GM06990 (cell line): ENCODE data around the gene CTNNA2.

Experiments
- DNase-seq: peaks from one replicate; pipeline ENCODE4 v3.0.0-alpha.2; 2011; ENCODE audit not compliant: insufficient read length; ENCODE audit errors: extremely low read depth
- H3K27me3 ChIP-seq: replicated peaks from 2 replicates; pipeline ENCODE4 v1.6.0; 2011; ENCODE audit warnings: low read length; ENCODE audit not compliant: control insufficient read depth, insufficient read depth
- H3K36me3 ChIP-seq: 2 replicates; pipeline ENCODE4 v1.5.1; 2011; ENCODE audit warnings: low read length; ENCODE audit not compliant: control insufficient read depth, insufficient read depth
- H3K4me3 ChIP-seq: replicated peaks from 2 replicates; pipeline ENCODE4 v1.5.1; 2011; ENCODE audit warnings: low read depth, mild to moderate bottlenecking, control low read depth, low read length
- TF ChIP-seq, protein P1 (sequence below): IDR thresholded peaks from 2 replicates; pipeline ENCODE4 v1.5.1; 2011; ENCODE audit warnings: low read length, control low read depth, mild to moderate bottlenecking, inconsistent platforms; ENCODE audit not compliant: insufficient read depth, poor library complexity, severe bottlenecking

CTNNA2 gene

DNA sequence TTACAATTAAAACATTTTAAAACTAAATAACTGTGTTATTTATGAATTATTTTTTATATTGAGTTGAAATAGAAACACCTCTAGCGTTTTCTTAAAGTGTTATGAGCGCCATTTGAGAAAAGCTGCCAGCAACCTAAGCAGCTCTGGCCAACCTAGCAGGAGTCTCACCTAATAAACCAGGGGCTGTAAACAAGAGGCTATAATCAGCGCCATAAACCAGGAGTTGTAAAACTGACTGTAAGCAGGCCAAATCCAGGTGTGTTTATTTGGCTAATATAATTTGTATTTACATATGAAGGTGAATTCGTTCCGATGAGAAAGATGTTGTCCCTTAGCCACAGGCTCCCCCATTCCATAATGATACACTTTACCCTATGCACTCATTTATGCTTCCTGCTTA, 757.0 kb downstream of the CTNNA2 start:
- no peak for DNase-seq
- Histone ChIP-seq H3K27me3 (no peaks in the 10 kb centered on the region), H3K36me3 (no peaks in the 10 kb centered on the region), H3K4me3 (no peak overlapping the region)
- TF ChIP-seq, protein P1, sequence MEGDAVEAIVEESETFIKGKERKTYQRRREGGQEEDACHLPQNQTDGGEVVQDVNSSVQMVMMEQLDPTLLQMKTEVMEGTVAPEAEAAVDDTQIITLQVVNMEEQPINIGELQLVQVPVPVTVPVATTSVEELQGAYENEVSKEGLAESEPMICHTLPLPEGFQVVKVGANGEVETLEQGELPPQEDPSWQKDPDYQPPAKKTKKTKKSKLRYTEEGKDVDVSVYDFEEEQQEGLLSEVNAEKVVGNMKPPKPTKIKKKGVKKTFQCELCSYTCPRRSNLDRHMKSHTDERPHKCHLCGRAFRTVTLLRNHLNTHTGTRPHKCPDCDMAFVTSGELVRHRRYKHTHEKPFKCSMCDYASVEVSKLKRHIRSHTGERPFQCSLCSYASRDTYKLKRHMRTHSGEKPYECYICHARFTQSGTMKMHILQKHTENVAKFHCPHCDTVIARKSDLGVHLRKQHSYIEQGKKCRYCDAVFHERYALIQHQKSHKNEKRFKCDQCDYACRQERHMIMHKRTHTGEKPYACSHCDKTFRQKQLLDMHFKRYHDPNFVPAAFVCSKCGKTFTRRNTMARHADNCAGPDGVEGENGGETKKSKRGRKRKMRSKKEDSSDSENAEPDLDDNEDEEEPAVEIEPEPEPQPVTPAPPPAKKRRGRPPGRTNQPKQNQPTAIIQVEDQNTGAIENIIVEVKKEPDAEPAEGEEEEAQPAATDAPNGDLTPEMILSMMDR, result no peak

- TF ChIP-seq, protein P1, result no peak
- no peaks in the 10 kb centered on the region for H3K36me3 ChIP-seq
- no peak overlapping the region for H3K4me3 ChIP-seq
- DNase-seq, result no peak
- no peaks in the 10 kb centered on the region for H3K27me3 ChIP-seq
Measured at GRCh38 chr2:80280598-80280997, 767.7 kb downstream of the CTNNA2 start.

- DNase-seq, result no peak
- Histone ChIP-seq H3K27me3 (no peaks in the 10 kb centered on the region), H3K36me3 (no peaks in the 10 kb centered on the region), H3K4me3 (no peak overlapping the region)
- TF ChIP-seq, protein P1, result no peak
Measured at GRCh38 chr2:80281049-80281448, 768.2 kb downstream of the CTNNA2 start.

- H3K4me3 ChIP-seq, result no peak overlapping the region
- no peaks in the 10 kb centered on the region for H3K27me3 ChIP-seq
- TF ChIP-seq, protein P1, result no peak
- no peaks in the 10 kb centered on the region for H3K36me3 ChIP-seq
- no peak for DNase-seq
Measured at GRCh38 chr2:80288576-80288975, 775.7 kb downstream of the CTNNA2 start.

GRCh38 chr2:80291656-80292055, 778.8 kb downstream of the CTNNA2 start:
- no peak overlapping the region for H3K4me3 ChIP-seq
- DNase-seq, result no peak
- no peaks in the 10 kb centered on the region for H3K36me3 ChIP-seq
- TF ChIP-seq, protein P1, result no peak
- H3K27me3 ChIP-seq, result no peaks in the 10 kb centered on the region

DNA sequence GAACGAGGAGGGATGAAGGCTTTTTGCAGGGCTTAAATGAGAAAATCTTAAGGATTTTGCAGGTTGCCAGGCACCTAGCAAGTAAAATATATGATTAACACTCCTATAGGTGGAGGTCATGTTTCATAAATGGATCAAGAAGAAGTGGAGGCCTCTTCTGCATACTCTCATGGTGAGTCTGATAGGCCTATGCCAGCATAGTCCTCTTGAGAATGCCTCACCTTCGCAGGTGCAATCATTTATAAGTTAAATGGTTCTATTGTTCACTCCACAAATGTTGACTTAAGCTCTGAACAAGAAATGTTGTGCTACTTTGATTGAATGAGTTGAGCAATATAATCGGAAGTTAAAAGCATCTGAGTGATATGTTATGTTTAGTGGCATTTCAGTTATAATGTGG, 779.6 kb downstream of the CTNNA2 start:
- no peaks in the 10 kb centered on the region for H3K36me3 ChIP-seq
- DNase-seq, result no peak
- H3K27me3 ChIP-seq, result no peaks in the 10 kb centered on the region
- TF ChIP-seq, protein P1, result no peak
- no peak overlapping the region for H3K4me3 ChIP-seq
